ENCODE measurements around the gene FPR3. TPM values are rescaled to one million over a fixed set of nuclear protein-coding genes. Genes with fewer than 3 reads are reported as not detected.

Gene FPR3
- total and polyA plus RNA-seq, 9 of the 15 experiments (the other 6 are each of a cell fraction or from before 2014, with no cell fraction given), result 0.08 to 0.51 (median 0.22) TPM; not detected in 1

DNA sequence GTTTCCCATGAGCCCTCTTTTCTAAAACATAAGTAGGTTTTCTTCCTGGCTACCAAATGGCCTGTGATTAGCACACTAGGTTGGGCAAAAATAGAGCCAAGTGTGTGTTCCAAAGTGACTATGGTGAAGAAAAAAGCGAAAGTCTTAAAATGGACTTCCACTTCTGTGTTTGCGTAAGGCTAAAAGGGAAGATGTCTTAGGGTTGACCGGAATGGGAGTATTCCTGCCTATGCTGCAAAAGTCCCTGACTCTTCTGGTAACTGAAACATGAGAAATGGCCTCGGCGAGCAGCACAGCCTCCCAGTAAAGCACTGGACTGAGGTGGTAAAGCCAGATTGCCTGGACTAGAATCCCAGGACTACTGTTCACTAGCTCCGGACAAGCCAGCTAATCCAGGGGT lies 40.8 kb upstream of the FPR3 start:
- CTCF ChIA-PET (ENCODE audit: low intra/inter-chr PET ratio), result no interaction called here
- FAIRE-seq, result no peak
- no peaks in the 10 kb centered on the region for H3K9me1 ChIP-seq (ENCODE audit: control insufficient read depth, insufficient read depth, low read length)
- BruUV-seq (replicated peaks), result no TSS peak
- peaks cover 0 to 9% of the 10 kb centered on the region in 2 experiments; a peak in 2 of 5 replicates for H3K4me1 ChIP-seq (replicated peaks in 1 of 2; ENCODE audit: control insufficient read depth in 2 of 2, insufficient read depth in 2 of 2, low read length in 2 of 2)
- ATAC-seq, result no peak
- in situ Hi-C loops (cut with MboI) (no loop called here), intact Hi-C loops (cut with micrococcal nuclease) (no loop called here)
- H3K27ac ChIP-seq (ENCODE audit: extremely low read depth, low read depth, low read length), result no peak overlapping the region
- H4K20me1 ChIP-seq (replicated peaks; ENCODE audit: control insufficient read depth, insufficient read depth, low read length), result no peaks in the 10 kb centered on the region
- H3K36me3 ChIP-seq (ENCODE audit: control insufficient read depth, insufficient read depth, low read length), result no peaks in the 10 kb centered on the region
- no peak overlapping the region for H3K4me3 ChIP-seq
- 43% methylated on average over 6 of the region's 6 CpGs for WGBS (ENCODE audit: insufficient coverage, low coverage, missing lambda C conversion rate)
- no peaks in the 10 kb centered on the region for H3K9me3 ChIP-seq (replicated peaks; ENCODE audit: control insufficient read depth, insufficient read depth, low read depth, low read length)
- POLR2A ChIA-PET, result no interaction called here
- H3K27me3 ChIP-seq (ENCODE audit: control insufficient read depth in 2 of 2, insufficient read depth in 2 of 2, low read length in 2 of 2), result peaks cover 0 to 5% of the 10 kb centered on the region in 2 experiments; a peak in 1 of 5 replicates
- 0 out of 2 replicates have a peak overlapping the region, but pooled peaks have one; percentile 14 for H2AFZ ChIP-seq (ENCODE audit: low read depth, low read length)
- no peaks in the 10 kb centered on the region for H3K79me2 ChIP-seq (ENCODE audit: control insufficient read depth, insufficient read depth, low read length)
- no peak overlapping the region for H3K9ac ChIP-seq (ENCODE audit: insufficient read depth in 1 of 2, low read depth in 2 of 2, low read length in 2 of 2)
- no peak for DNase-seq (ENCODE audit: extremely low read depth in 1 of 4, low spot score in 3 of 4)
- no peak overlapping the region for H3K4me2 ChIP-seq (ENCODE audit: insufficient read depth, low read length)
- TF ChIP-seq ZNF551 (CRISPR knock-in tag; IDR thresholded peaks at IDR 0.05), result no peak
- no peak for TF ChIP-seq SP1 (CRISPR knock-in tag; IDR thresholded peaks at IDR 0.05)
- no peak for TF ChIP-seq ZNF318 (IDR thresholded peaks at IDR 0.05; ENCODE audit: borderline replicate concordance in 1 of 2, low read depth in 1 of 2)
- no peak for TF ChIP-seq MTF1 (CRISPR knock-in tag; IDR thresholded peaks at IDR 0.05; ENCODE audit: borderline replicate concordance)
